Keratinocyte (primary cell): ENCODE measurements around the gene ABR. TPM values are rescaled to one million over a fixed set of nuclear protein-coding genes. Genes with fewer than 3 reads are reported as not detected.

Source experiments
- DNase-seq: peaks from one replicate; pipeline ENCODE4 v3.0.0-alpha.2; 2011; ENCODE audit warnings: low read depth, missing footprints, low spot score
- FAIRE-seq: peaks from 2 replicates; lab custom pipeline; 2011; peaks lifted over from hg19 to GRCh38; lab: Jason Lieb, UNC
- H2AFZ ChIP-seq: 2 replicates; pipeline ENCODE4 v1.6.0; 2012; ENCODE audit warnings: low read length, control low read depth, inconsistent platforms; ENCODE audit not compliant: control insufficient read depth
- H3K27ac ChIP-seq: 2 replicates; pipeline ENCODE4 v1.5.1; 2011; ENCODE audit warnings: low read length; ENCODE audit not compliant: control insufficient read depth, insufficient read depth
- H3K27me3 ChIP-seq: 3 replicates; pipeline ENCODE4 v1.6.0; 2011; ENCODE audit warnings: low read length; ENCODE audit not compliant: control insufficient read depth, insufficient read depth; ENCODE audit errors: extremely low read depth
- H3K36me3 ChIP-seq, 2 experiments: 2 replicates in 1 of 2; 3 replicates in 1 of 2; pipeline ENCODE4 v1.5.1; 2011; ENCODE audit warnings: low read length in 2 of 2, mild to moderate bottlenecking in 1 of 2; ENCODE audit not compliant: control insufficient read depth in 2 of 2, insufficient read depth in 2 of 2; ENCODE audit errors: extremely low read depth in 1 of 2
- H3K4me1 ChIP-seq: 3 replicates; pipeline ENCODE4 v1.5.1; 2011; ENCODE audit warnings: low read length; ENCODE audit not compliant: control insufficient read depth, insufficient read depth; ENCODE audit errors: extremely low read depth
- H3K4me2 ChIP-seq: 3 replicates; pipeline ENCODE4 v1.6.0; 2011; ENCODE audit warnings: low read depth, low read length; ENCODE audit not compliant: control insufficient read depth, insufficient read depth; ENCODE audit errors: extremely low read depth
- H3K4me3 ChIP-seq, 3 experiments: fragments of 200-600 bp in 1 of 3; sonication (generic) in 1 of 3; 2 replicates in 2 of 3; 3 replicates in 1 of 3; pipeline ENCODE4 v1.5.1; 2011 to 2016; ENCODE audit warnings: low read length in 3 of 3, mild to moderate bottlenecking in 3 of 3, control low read depth in 2 of 3, inconsistent platforms in 1 of 3, low read depth in 1 of 3, mixed read lengths in 1 of 3, mixed run types in 1 of 3, moderate library complexity in 1 of 3; ENCODE audit not compliant: control insufficient read depth in 2 of 3, insufficient read depth in 2 of 3; ENCODE audit errors: extremely low read depth in 1 of 3
- H3K79me2 ChIP-seq: 2 replicates; pipeline ENCODE4 v1.6.0; 2012; ENCODE audit warnings: low read length; ENCODE audit not compliant: control insufficient read depth, insufficient read depth
- H3K9ac ChIP-seq: 3 replicates; pipeline ENCODE4 v1.6.0; 2011; ENCODE audit warnings: low read length; ENCODE audit not compliant: control insufficient read depth, insufficient read depth; ENCODE audit errors: extremely low read depth
- H3K9me1 ChIP-seq: 3 replicates; pipeline ENCODE4 v1.6.0; 2011; ENCODE audit warnings: low read length; ENCODE audit not compliant: control insufficient read depth, insufficient read depth; ENCODE audit errors: extremely low read depth
- H3K9me3 ChIP-seq: 2 replicates; pipeline ENCODE4 v1.5.1; 2012; ENCODE audit warnings: low read depth, low read length; ENCODE audit not compliant: control insufficient read depth
- H4K20me1 ChIP-seq: 3 replicates; pipeline ENCODE4 v1.6.0; 2011; ENCODE audit warnings: low read length; ENCODE audit not compliant: control insufficient read depth, insufficient read depth; ENCODE audit errors: extremely low read depth
- EZH2 ChIP-seq: IDR thresholded peaks from one replicate; pipeline ENCODE4 v1.6.1; 2012; ENCODE audit warnings: inconsistent platforms, mild to moderate bottlenecking, low read length, moderate library complexity
- dilution Hi-C: fragments of 300-500 bp; cut with MboI; formaldehyde crosslinking; loops from one replicate; pipeline ENCODE4 v1.7.0; 2020; ENCODE audit warnings: low sequenced_read_pairs; ENCODE audit not compliant: extremely low pct_ligation_motif_present
- polyA plus RNA-seq, 5 experiments: library from polyadenylated mRNA; depleted of rRNA in 3 of 5; stranded (reverse) in 3 of 5; stranded (forward) in 1 of 5; unstranded in 1 of 5; fragments of >200 nt; gene quantifications; 1 replicate in 1 of 5; 2 replicates in 3 of 5; 3 replicates in 1 of 5; pipeline versions ENCODE4 v1.2.1 to v1.2.3, GENCODE V29; 2011 to 2012; ENCODE audit warnings: missing spikeins in 2 of 5, low read depth in 1 of 5, low replicate concordance in 1 of 5
- TF ChIP-seq, protein P1 (sequence below), 3 experiments: IDR thresholded peaks in 1 of 3; conservative IDR thresholded peaks in 1 of 3; optimal IDR thresholded peaks in 1 of 3; 2 replicates in 2 of 3; 3 replicates in 1 of 3; pipeline versions ENCODE3 to v1.5.1; 2011; ENCODE audit warnings: low read length in 3 of 3, mild to moderate bottlenecking in 3 of 3, moderate library complexity in 2 of 3, control low read depth in 1 of 3, inconsistent platforms in 1 of 3; ENCODE audit not compliant: insufficient read depth in 2 of 3; ENCODE audit errors: extremely low read depth in 1 of 3

ABR gene
- polyA plus RNA-seq, 1 donor (not counting 4 experiments of a cell fraction or from before 2014, with no cell fraction given) = 17.3 TPM

DNA sequence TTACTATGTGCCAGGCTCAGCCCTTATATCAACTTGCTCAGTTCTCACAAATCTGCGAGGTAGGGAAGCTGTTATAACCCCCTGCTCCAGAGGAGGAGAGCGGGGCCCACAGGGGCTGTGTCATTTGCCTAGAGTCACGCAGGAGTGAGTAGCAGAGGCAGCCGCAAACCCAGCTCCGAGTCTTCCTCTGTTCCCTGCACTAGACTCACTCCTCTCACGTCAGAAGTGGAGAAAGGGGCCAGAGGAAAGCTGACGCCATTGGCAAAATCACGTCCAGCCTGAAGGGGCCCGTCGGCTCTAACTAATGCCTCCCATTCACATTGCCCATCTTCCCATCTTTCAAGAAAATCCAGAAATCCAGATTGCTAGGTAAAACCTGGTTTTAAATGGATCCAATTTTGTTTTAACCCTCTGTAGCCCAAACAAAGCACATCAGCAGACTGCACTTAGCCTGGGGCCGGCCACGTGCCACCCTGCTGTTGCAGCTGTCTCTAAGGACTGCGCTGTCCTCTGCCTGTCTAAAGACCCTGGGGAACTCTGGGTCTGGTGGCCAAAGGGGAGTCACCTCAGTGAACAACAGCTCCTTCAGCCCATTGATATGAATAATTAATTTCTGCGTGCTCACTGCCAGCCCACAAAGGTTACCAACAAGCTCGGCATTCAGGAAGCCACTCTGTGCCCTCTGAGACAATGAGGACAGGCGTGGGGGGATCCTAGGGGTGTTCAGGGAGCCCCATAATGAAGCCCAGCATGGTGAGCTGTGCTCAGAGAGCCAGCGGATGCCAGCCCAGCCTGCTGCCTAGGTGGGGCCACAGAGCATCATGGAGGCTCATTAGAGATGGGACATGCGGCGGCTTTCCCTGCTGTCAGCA, 36.7 kb upstream of the ABR start:
- FAIRE-seq (no peak), DNase-seq (no peak)
- no peaks in the 10 kb centered on the region for H3K4me1 ChIP-seq
- no peak overlapping the region for H3K27ac ChIP-seq
- no peak overlapping the region for H2AFZ ChIP-seq
- no peaks in the 10 kb centered on the region for H3K79me2 ChIP-seq
- no peak overlapping the region for H3K4me2 ChIP-seq
- H4K20me1 ChIP-seq = no peaks in the 10 kb centered on the region
- H3K9ac ChIP-seq = no peak overlapping the region
- no peaks in the 10 kb centered on the region for H3K9me3 ChIP-seq
- H3K9me1 ChIP-seq = no peaks in the 10 kb centered on the region
- TF ChIP-seq EZH2 = no peak
- TF ChIP-seq, protein P1, sequence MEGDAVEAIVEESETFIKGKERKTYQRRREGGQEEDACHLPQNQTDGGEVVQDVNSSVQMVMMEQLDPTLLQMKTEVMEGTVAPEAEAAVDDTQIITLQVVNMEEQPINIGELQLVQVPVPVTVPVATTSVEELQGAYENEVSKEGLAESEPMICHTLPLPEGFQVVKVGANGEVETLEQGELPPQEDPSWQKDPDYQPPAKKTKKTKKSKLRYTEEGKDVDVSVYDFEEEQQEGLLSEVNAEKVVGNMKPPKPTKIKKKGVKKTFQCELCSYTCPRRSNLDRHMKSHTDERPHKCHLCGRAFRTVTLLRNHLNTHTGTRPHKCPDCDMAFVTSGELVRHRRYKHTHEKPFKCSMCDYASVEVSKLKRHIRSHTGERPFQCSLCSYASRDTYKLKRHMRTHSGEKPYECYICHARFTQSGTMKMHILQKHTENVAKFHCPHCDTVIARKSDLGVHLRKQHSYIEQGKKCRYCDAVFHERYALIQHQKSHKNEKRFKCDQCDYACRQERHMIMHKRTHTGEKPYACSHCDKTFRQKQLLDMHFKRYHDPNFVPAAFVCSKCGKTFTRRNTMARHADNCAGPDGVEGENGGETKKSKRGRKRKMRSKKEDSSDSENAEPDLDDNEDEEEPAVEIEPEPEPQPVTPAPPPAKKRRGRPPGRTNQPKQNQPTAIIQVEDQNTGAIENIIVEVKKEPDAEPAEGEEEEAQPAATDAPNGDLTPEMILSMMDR (optimal IDR thresholded peaks at IDR 0.05 in 1 of 3, IDR thresholded peaks at IDR 0.05 in 1 of 3, conservative IDR thresholded peaks at IDR 0.05 in 1 of 3; ENCODE audit: extremely low read depth in 1 of 3, insufficient read depth in 2 of 3, low read length in 3 of 3) = no peak
- no peaks in the 10 kb centered on the region for H3K36me3 ChIP-seq
- peaks cover 4% of the 10 kb centered on the region for H3K27me3 ChIP-seq
- dilution Hi-C loops = no loop called here
- H3K4me3 ChIP-seq = no peak overlapping the region

DNA sequence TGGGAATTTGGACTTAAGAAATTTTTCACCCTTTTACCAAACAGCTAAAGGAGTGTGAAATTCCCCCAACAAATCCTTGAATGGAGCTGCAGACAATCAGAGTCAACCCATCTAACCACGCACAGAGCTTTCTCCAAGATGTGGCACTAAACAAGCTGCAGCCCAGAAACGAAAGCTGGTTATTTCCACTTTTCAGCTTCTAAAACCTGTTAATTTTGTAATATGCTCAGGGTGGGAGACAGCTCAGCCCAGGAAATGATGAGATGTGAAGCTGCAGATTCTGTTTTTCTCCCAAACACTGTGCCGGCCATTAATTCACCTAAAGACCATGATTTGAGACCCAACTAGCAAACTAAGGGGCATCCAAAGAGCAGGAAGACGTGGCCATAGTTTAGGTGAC, 33.2 kb upstream of the ABR start:
- FAIRE-seq (no peak), DNase-seq (no peak)
- Histone ChIP-seq H3K27ac (no peak overlapping the region), H3K4me3 (no peak overlapping the region), H3K79me2 (no peaks in the 10 kb centered on the region), H3K4me1 (no peaks in the 10 kb centered on the region), H3K36me3 (no peaks in the 10 kb centered on the region), H3K27me3 (peaks cover 3% of the 10 kb centered on the region), H3K4me2 (no peak overlapping the region), H4K20me1 (no peaks in the 10 kb centered on the region), H3K9me3 (no peaks in the 10 kb centered on the region), H3K9ac (no peak overlapping the region), H2AFZ (no peak overlapping the region), H3K9me1 (no peaks in the 10 kb centered on the region)
- dilution Hi-C loops = no loop called here
- TF ChIP-seq, protein P1 (optimal IDR thresholded peaks at IDR 0.05 in 1 of 3, IDR thresholded peaks at IDR 0.05 in 1 of 3, conservative IDR thresholded peaks at IDR 0.05 in 1 of 3; ENCODE audit: extremely low read depth in 1 of 3, insufficient read depth in 2 of 3, low read length in 3 of 3) = no peak
- no peak for TF ChIP-seq EZH2
